SK-N-MC (cell line): ENCODE data around the gene NIPAL3.

Source experiments
- DNase-seq: peaks from one replicate; pipeline ENCODE4 v3.0.0-alpha.2; 2011; ENCODE audit warnings: low read depth, low spot score
- H3K27ac ChIP-seq: fragments of 200-600 bp; sonication (generic); 2 replicates; pipeline ENCODE4 v1.5.1; 2016; ENCODE audit warnings: mixed run types
- H3K36me3 ChIP-seq: fragments of 200-600 bp; sonication (generic); 2 replicates; pipeline ENCODE4 v1.6.1; 2017; ENCODE audit warnings: antibody characterized with exemption, low read length, mixed read lengths; ENCODE audit not compliant: insufficient read depth
- H3K4me3 ChIP-seq: fragments of 200-600 bp; sonication (generic); 2 replicates; pipeline ENCODE4 v1.5.1; 2016
- H3K9ac ChIP-seq: fragments of 200-600 bp; sonication (generic); 2 replicates; pipeline ENCODE4 v1.8.0; 2017; ENCODE audit warnings: mixed run types, mixed read lengths; ENCODE audit not compliant: insufficient read length
- H3K9me3 ChIP-seq: fragments of 200-600 bp; sonication (generic); 2 replicates; pipeline ENCODE4 v1.6.1; 2017; ENCODE audit warnings: low read depth, mild to moderate bottlenecking, antibody characterized with exemption, low read length, moderate library complexity, mixed read lengths
- EZH2 ChIP-seq: fragments of 200-600 bp; sonication (generic); IDR thresholded peaks from one replicate; pipeline ENCODE4 v1.6.1; 2017; ENCODE audit warnings: antibody characterized with exemption
- FOXP2 ChIP-seq: optimal IDR thresholded peaks from 2 replicates; pipeline ENCODE3; 2011; ENCODE audit warnings: mild to moderate bottlenecking, moderate library complexity; ENCODE audit not compliant: insufficient read depth; ENCODE audit errors: extremely low read length, control extremely low read depth
- POLR2AphosphoS5 ChIP-seq: IDR thresholded peaks from 2 replicates; pipeline ENCODE4 v1.6.1; 2012; ENCODE audit warnings: mild to moderate bottlenecking, low read depth, low read length, borderline replicate concordance

NIPAL3 gene

DNA sequence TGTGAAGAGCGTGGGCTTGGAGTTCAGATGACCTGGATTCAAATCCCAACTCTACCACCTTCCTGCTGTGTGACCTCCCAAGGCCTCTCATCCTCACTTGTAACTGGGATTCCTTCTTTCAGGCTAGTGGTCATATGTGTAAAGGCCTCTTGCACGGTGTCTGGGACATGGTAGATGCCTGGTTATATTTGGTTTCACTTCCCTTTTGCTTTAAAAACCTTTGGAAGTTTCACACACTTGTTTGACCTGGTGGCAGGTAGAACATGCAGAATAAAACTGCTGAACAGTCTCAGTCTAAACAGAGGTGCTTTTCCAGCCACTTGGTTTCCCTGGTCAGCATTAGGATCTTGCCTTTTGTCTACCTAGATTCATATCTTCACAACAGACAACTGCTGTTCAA, 50.0 kb downstream of the NIPAL3 start:
- TF ChIP-seq FOXP2 = no peak
- TF ChIP-seq EZH2 = no peak
- TF ChIP-seq POLR2AphosphoS5 = no peak
- Histone ChIP-seq H3K4me3 (no peak overlapping the region), H3K36me3 (no peaks in the 10 kb centered on the region), H3K27ac (no peak overlapping the region), H3K9ac (no peak overlapping the region), H3K9me3 (no peaks in the 10 kb centered on the region)
- DNase-seq = no peak

DNA sequence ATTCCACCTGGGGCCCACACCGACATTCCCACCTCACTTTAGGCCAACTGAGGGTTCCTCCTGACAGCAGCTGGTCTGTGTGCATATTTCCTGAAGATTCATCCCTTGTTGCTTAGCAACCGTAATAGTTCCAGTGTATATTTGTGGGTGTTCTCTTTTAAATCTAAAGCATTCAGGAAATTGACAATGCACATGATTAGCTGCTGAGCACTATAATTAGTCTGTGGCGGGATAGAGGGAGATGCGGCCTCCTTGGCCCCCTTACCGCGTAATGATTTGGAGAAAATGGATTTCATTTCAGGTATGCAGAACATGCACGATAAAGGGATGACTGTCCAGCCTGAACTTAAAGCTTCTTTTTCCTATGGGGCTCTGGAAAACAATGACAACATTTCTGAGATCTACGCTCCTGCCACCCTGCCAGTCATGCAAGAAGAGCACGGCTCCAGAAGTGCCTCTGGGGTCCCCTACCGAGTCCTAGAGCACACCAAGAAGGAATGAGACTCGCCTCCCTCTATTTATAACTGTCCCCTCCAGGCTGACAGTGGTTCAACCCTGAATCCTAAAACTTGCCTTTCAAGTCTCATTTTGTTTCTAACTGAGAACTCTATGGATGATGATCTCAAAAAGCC, 53.2 kb downstream of the NIPAL3 start:
- no peak overlapping the region for H3K27ac ChIP-seq
- no peak for DNase-seq
- H3K4me3 ChIP-seq = no peak overlapping the region
- TF ChIP-seq EZH2 (no peak), FOXP2 (no peak), POLR2AphosphoS5 (no peak)
- H3K36me3 ChIP-seq = no peaks in the 10 kb centered on the region
- no peaks in the 10 kb centered on the region for H3K9me3 ChIP-seq
- H3K9ac ChIP-seq = no peak overlapping the region

DNA sequence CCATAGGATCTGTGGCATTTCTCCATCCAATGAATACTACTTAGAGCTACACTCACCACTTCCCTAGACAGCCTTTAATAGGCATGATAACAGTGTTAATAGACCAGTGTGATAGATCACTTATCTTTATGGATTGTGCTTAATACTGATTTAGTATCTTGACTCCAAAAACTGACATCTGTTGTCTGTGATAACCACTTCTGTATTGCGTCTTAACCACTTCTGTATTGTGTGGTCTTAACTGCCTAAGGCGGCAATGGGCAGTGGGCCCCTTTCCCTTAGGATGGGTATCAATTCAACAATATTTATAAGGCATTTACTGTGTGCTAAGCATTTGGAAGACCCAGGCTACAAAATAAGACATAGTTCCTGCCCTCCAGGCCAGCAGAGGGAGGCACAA, 55.0 kb downstream of the NIPAL3 start:
- DNase-seq = no peak
- no peak overlapping the region for H3K4me3 ChIP-seq

DNA sequence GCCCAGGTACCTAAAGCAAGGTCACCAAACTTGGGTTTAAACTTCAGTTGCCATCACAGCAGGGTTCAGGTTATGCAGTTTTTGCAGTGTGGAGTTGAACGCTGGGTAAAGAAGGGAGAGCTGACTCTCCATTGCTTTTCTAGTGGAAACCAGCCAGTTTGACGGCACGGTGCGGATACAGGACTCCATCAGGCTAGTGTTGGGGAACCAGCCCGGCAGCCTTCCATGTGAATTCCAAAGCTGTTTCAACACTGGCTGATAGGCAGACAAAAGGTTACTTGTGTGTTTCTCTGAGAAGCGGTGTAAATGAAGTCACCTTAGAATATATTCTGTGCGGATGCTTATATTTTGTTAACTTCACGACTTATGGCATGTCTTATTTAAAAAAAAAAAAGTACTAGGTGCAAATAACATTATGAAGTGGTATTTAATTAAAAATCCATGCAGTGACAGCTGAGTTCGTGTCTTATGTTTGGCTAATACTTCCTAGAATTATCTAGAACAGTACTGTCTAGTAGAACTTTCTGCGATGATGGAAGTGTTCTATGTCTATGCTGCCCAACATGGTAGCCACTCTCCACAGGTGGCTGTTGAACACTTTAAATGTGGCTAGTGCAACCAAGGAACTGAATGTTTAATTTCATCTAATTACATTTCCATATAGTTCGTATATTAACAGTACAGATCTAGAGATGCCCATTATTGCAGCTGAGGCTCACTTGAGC, 57.1 kb downstream of the NIPAL3 start:
- no peak for TF ChIP-seq POLR2AphosphoS5
- TF ChIP-seq FOXP2 = no peak
- TF ChIP-seq EZH2 = no peak
- H3K9me3 ChIP-seq = no peaks in the 10 kb centered on the region
- H3K36me3 ChIP-seq = no peaks in the 10 kb centered on the region
- no peak for DNase-seq
- no peak overlapping the region for H3K9ac ChIP-seq
- no peak overlapping the region for H3K4me3 ChIP-seq
- H3K27ac ChIP-seq = no peak overlapping the region

More for the DNA sequence above, 55.0 kb downstream of the NIPAL3 start:
- Histone ChIP-seq H3K27ac (no peak overlapping the region), H3K9ac (no peak overlapping the region), H3K9me3 (no peaks in the 10 kb centered on the region), H3K36me3 (no peaks in the 10 kb centered on the region)
- TF ChIP-seq EZH2 (no peak), POLR2AphosphoS5 (no peak), FOXP2 (no peak)

DNA sequence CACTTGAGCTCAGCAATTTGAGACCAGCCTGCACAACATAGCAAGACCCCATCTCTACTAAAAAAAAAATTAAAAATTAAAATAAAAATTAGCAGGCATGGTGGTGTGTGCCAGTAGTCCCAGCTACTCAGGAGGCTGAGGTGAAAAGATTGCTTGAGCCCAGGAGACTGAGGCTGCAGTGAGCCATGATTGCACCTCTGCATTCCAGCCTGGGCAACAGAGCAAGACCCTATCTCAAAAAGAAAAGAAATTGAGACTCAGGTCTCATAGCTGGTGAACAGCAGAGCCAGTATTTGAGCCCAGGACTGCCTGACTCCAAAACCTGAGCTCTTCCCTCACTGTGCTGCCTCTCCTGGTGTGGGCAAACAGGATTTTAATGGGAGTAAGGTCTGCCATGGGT, 58.6 kb downstream of the NIPAL3 start:
- no peak for DNase-seq
- no peak overlapping the region for H3K4me3 ChIP-seq
- TF ChIP-seq EZH2 = no peak
- TF ChIP-seq POLR2AphosphoS5 = no peak
- no peak for TF ChIP-seq FOXP2
- H3K27ac ChIP-seq = no peak overlapping the region
- H3K9me3 ChIP-seq = no peaks in the 10 kb centered on the region
- H3K9ac ChIP-seq = no peak overlapping the region
- H3K36me3 ChIP-seq = no peaks in the 10 kb centered on the region

DNA sequence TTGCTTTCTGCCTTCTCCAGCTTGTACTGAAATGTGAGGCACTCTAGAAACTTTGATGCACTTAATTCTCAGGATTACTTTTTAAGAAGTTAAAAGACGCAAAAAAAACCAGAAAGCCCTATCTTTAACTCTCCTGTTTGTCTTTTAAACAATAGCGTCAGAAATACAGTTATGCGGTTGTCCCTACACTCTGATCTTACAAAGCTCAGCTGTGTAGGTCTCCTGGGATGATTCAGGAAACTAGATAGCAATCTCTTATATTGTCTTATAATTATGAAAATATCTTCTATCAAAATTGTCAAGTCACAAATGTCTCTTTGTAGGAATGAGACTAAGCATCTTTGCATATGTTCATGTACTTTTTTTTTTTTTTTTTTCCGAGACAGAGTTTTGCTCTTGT, 60.1 kb downstream of the NIPAL3 start:
- H3K27ac ChIP-seq = no peak overlapping the region
- no peak overlapping the region for H3K9ac ChIP-seq
- H3K4me3 ChIP-seq = no peak overlapping the region
- no peak for DNase-seq
- no peaks in the 10 kb centered on the region for H3K9me3 ChIP-seq
- TF ChIP-seq FOXP2 = no peak
- TF ChIP-seq POLR2AphosphoS5 = no peak
- no peak for TF ChIP-seq EZH2
- no peaks in the 10 kb centered on the region for H3K36me3 ChIP-seq

DNA sequence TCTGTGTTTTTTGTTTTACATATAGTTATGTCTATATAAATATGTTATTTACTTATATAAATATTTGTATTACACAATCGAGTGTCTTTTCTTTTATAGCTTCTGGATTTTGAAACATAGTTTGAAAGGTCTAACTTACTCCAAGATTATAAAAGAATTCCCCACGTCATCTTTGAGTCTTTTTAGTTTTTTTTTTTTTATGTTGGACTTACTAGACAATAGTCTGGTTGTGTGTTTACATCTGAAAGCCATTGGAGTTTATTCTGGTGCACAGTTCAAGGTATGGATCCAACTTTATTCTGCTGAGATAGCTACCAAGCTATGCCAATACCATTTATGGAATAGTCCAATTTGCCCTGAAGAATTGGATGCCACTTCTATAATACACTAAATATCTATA, 61.0 kb downstream of the NIPAL3 start:
- no peak overlapping the region for H3K9ac ChIP-seq
- H3K4me3 ChIP-seq = no peak overlapping the region

DNA sequence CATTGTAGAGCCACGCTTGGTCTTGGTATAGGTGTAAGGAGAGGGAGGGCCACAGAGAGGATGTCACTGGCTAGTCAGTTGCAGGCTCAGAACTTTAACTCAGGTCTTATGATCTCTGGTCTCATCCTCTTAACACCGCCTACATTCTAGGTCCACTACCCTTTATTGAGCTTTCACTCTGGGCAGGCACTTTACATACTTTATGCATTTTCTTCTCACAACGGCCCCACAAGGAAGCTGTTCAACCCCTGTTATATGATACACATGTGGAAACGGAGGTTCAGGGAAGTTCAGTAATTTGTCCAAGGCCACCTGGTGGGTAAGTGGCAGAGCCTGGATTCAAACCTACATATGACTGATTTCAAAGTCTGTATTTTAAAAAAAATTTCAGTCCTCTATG, 61.7 kb downstream of the NIPAL3 start:
- TF ChIP-seq POLR2AphosphoS5 (no peak), FOXP2 (no peak), EZH2 (no peak)
- Histone ChIP-seq H3K9ac (no peak overlapping the region), H3K27ac (no peak overlapping the region), H3K4me3 (no peak overlapping the region), H3K36me3 (no peaks in the 10 kb centered on the region), H3K9me3 (no peaks in the 10 kb centered on the region)
- no peak for DNase-seq

More for the DNA sequence above, 61.0 kb downstream of the NIPAL3 start:
- no peak overlapping the region for H3K27ac ChIP-seq
- no peaks in the 10 kb centered on the region for H3K36me3 ChIP-seq
- TF ChIP-seq EZH2 = no peak
- TF ChIP-seq POLR2AphosphoS5 = no peak
- H3K9me3 ChIP-seq = no peaks in the 10 kb centered on the region
- no peak for DNase-seq

DNA sequence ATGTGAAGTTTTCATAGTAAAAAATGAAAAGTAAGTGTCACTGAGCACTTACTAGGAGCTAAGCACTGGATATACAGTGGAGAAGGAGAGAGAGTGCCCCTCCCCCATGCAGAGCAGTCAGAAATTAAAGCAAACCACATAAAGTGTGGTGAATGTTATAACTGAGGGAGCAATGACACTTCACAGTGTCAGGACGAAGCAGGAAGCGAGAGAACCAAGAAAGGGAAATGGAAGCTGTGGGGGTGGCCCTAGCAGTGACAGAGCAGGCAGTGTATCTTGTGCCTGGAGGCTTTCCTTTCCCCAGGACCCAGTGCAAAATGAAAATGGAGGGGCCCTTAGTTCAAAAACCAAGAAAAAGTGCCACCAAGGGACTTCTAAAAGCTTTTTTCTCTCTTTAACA, 65.5 kb downstream of the NIPAL3 start:
- no peak for TF ChIP-seq POLR2AphosphoS5
- no peak for TF ChIP-seq FOXP2
- TF ChIP-seq EZH2 = no peak
- Histone ChIP-seq H3K36me3 (no peaks in the 10 kb centered on the region), H3K9ac (peak overlapping the region; percentile 65), H3K9me3 (no peaks in the 10 kb centered on the region), H3K27ac (peak overlapping the region; percentile 98), H3K4me3 (peak overlapping the region; percentile 43)
- peak; percentile 76 for DNase-seq
